ENCODE results near the gene NR1H4.
"Not testable (repeated sequence)": the region's sequence is repeated elsewhere in the genome, so short reads cannot be mapped to it uniquely, and the experiment has no call there.

The NR1H4 gene

GRCh38 chr12:100473050-100473715 is 483 bp upstream of the NR1H4 start:
- no peak for DNase-seq

- DNase-seq: no peak
Observed at GRCh38 chr12:100474617-100475016, 951 bp downstream of the NR1H4 start.

GRCh38 chr12:100476013-100476751 is 2.5 kb downstream of the NR1H4 start:
- DNase-seq: no peak

GRCh38 chr12:100481021-100481420 is 7.4 kb downstream of the NR1H4 start:
- DNase-seq: no peak

- no peak for DNase-seq
Observed at GRCh38 chr12:100484183-100484886, 10.7 kb downstream of the NR1H4 start.

GRCh38 chr12:100484891-100485471 is 11.3 kb downstream of the NR1H4 start:
- DNase-seq: no peak

- no peak for DNase-seq
Observed at GRCh38 chr12:100485983-100486382, 12.3 kb downstream of the NR1H4 start.

GRCh38 chr12:100489251-100489820 is 15.7 kb downstream of the NR1H4 start:
- DNase-seq: no peak

GRCh38 chr12:100490056-100490455 is 16.4 kb downstream of the NR1H4 start:
- DNase-seq: no peak

- DNase-seq: no peak
Observed at GRCh38 chr12:100491104-100491503, 17.4 kb downstream of the NR1H4 start.

GRCh38 chr12:100493396-100494012 is 19.8 kb downstream of the NR1H4 start:
- no peak for DNase-seq

GRCh38 chr12:100494026-100494425 is 20.4 kb downstream of the NR1H4 start:
- DNase-seq: no peak

- DNase-seq: no peak
Observed at GRCh38 chr12:100494538-100494937, 20.9 kb downstream of the NR1H4 start.

- DNase-seq: no peak
Observed at GRCh38 chr12:100497105-100497795, 23.6 kb downstream of the NR1H4 start.

GRCh38 chr12:100498141-100498540 is 24.5 kb downstream of the NR1H4 start:
- DNase-seq: no peak

GRCh38 chr12:100499416-100499815 is 25.8 kb downstream of the NR1H4 start:
- DNase-seq: no peak

- DNase-seq: not testable (repeated sequence)
Observed at GRCh38 chr12:100502718-100503117, 29.1 kb downstream of the NR1H4 start.

GRCh38 chr12:100503228-100503628 is 29.6 kb downstream of the NR1H4 start:
- no peak for DNase-seq

- DNase-seq: no peak
Observed at GRCh38 chr12:100504804-100505203, 31.1 kb downstream of the NR1H4 start.

- no peak for DNase-seq
Observed at GRCh38 chr12:100508751-100509150, 35.1 kb downstream of the NR1H4 start.

- no peak for DNase-seq
Observed at GRCh38 chr12:100512692-100513091, 39.0 kb downstream of the NR1H4 start.

GRCh38 chr12:100515968-100516367 is 42.3 kb downstream of the NR1H4 start:
- no peak for DNase-seq
